Osteocyte (in vitro differentiated cells): Measurements from ENCODE around the gene RASGRP3. TPM values are rescaled to one million over a fixed set of nuclear protein-coding genes. Genes with fewer than 3 reads are reported as not detected.

Experiments used
- DNase-seq: peaks from one replicate; pipeline ENCODE4 v3.0.0; 2021; ENCODE audit warnings: mixed read lengths; ENCODE audit not compliant: unreplicated experiment; ENCODE audit errors: extremely low spot score
- H3K27ac Mint-ChIP-seq: one replicate; pipeline ENCODE4 v1.8.0; 2021; ENCODE audit warnings: mild to moderate bottlenecking, mixed read lengths; ENCODE audit not compliant: unreplicated experiment
- H3K27me3 Mint-ChIP-seq: one replicate; pipeline ENCODE4 v1.8.0; 2021; ENCODE audit warnings: mixed read lengths; ENCODE audit not compliant: unreplicated experiment
- H3K36me3 Mint-ChIP-seq: one replicate; pipeline ENCODE4 v1.8.0; 2021; ENCODE audit warnings: mixed read lengths; ENCODE audit not compliant: unreplicated experiment
- H3K4me1 Mint-ChIP-seq: one replicate; pipeline ENCODE4 v1.8.0; 2021; ENCODE audit warnings: mixed read lengths; ENCODE audit not compliant: unreplicated experiment
- H3K4me3 Mint-ChIP-seq: one replicate; pipeline ENCODE4 v1.8.0; 2021; ENCODE audit warnings: mild to moderate bottlenecking, moderate library complexity, mixed read lengths; ENCODE audit not compliant: unreplicated experiment
- H3K9me3 Mint-ChIP-seq: one replicate; pipeline ENCODE4 v1.8.0; 2021; ENCODE audit warnings: mixed read lengths; ENCODE audit not compliant: unreplicated experiment
- total RNA-seq: library from RNA; stranded (reverse); gene quantifications from 2 replicates; pipeline ENCODE4 v1.2.1, GENCODE V29; 2021
- TF ChIP-seq, protein P1 (sequence below): fragments of 200-600 bp; sonication (generic); IDR thresholded peaks from 2 replicates; pipeline ENCODE4 v1.5.0; 2021; ENCODE audit warnings: antibody characterized with exemption, mild to moderate bottlenecking, moderate library complexity

RASGRP3 gene
- total RNA-seq, 1 donor from 2014 or later, result 2.1 TPM

DNA sequence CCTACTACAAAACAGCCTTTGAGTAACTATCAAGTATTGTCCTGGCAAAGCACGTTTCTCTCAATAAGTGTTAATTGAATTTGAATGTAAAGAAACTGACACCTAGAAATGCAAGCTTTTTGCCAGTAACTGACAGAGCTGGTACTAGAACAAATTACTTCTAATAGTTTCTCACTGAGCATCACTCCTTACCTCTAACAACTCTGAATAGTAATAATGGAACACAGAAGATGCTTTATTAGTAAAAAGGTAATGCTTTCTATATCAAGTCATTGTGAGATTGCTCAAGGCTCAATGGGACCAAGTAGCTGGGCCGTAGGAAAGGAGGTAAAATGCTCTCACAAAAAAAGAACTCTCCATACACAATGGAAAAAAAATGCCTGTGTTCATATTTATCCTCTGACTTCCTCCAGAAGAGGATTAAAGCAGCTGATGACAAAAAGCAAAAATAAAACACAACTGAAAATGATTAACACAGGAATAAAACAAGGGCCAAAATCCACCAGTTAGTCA, 11.8 kb downstream of the RASGRP3 start:
- peaks cover 2% of the 10 kb centered on the region for H3K36me3 Mint-ChIP-seq

DNA sequence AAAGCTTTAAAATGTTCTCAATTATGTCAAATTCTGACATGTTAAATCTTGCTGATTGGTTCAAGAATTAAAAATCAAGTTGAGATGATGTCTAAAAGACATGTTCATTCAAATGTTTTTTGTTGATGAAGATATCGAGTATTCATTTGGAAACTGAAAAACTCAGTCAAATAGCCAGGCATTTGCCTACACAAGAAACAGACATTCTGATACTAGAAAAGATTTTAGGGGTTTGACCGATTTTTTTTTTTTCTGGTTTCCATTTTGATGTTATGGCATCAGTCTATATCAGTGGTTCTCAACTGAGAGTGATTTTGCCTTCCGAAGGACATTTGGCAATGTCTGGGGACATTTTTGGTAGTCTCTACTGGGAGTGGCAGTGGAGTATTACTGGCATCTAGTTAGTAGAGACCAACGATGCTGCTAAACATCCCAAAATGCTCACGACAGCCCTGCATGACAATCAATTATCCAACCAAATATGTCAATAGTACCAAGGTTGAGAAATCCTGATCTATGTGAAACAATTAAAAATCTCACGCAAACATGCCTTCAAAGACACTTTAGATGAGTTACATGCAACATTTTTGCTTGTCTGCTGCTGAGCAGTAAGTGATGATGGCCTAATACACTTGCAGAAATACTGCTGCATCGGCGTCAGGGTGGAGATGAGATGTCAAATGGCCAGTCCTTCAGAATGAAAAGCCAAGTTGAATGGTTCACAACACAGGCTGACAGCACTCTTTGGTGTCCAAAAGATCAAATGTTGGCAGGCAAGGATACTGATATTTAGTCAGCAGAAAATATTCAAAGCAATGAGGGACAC, 12.5 kb downstream of the RASGRP3 start:
- Mint-ChIP-seq H3K4me1 (peaks cover 18% of the 10 kb centered on the region), H3K4me3 (no peak overlapping the region), H3K27me3 (no peaks in the 10 kb centered on the region), H3K27ac (no peak overlapping the region), H3K36me3 (peaks cover 2% of the 10 kb centered on the region), H3K9me3 (peaks cover 10% of the 10 kb centered on the region)
- TF ChIP-seq, protein P1, sequence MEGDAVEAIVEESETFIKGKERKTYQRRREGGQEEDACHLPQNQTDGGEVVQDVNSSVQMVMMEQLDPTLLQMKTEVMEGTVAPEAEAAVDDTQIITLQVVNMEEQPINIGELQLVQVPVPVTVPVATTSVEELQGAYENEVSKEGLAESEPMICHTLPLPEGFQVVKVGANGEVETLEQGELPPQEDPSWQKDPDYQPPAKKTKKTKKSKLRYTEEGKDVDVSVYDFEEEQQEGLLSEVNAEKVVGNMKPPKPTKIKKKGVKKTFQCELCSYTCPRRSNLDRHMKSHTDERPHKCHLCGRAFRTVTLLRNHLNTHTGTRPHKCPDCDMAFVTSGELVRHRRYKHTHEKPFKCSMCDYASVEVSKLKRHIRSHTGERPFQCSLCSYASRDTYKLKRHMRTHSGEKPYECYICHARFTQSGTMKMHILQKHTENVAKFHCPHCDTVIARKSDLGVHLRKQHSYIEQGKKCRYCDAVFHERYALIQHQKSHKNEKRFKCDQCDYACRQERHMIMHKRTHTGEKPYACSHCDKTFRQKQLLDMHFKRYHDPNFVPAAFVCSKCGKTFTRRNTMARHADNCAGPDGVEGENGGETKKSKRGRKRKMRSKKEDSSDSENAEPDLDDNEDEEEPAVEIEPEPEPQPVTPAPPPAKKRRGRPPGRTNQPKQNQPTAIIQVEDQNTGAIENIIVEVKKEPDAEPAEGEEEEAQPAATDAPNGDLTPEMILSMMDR, result no peak
- DNase-seq, result no peak

More for the DNA sequence above, 11.8 kb downstream of the RASGRP3 start:
- Mint-ChIP-seq H3K27ac (no peak overlapping the region), H3K27me3 (no peaks in the 10 kb centered on the region), H3K9me3 (peaks cover 10% of the 10 kb centered on the region), H3K4me1 (peaks cover 24% of the 10 kb centered on the region), H3K4me3 (no peak overlapping the region)
- no peak for DNase-seq
- TF ChIP-seq, protein P1, result no peak

DNA sequence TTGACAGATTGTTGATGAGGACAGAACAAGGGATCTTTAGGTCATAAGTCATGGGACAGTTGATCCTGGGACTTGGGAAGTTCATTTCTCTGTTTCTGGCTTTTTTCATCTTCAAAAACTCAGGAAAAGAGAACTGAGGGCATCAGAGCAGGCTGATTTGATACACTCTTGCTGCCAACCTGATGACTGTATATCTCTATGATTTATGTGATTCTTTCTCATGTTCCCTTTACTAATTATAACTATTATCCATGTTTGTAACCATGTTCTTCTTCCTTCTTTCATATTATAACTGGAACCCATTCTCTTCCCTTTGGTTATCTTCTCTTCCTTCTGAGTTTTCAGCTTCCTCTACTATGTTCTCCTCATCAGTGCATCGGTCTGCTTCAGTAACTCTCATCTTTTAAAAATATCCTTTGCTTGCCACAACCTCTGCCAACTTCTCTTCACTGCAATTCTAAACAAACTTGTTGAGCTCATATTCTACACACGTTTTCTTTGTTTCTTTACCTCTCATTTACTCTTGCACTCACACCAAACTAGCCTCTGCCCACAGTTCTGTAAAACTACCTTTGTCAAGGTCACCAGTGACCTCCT, 13.5 kb downstream of the RASGRP3 start:
- DNase-seq, result no peak
- TF ChIP-seq, protein P1, result no peak
- Mint-ChIP-seq H3K27me3 (no peaks in the 10 kb centered on the region), H3K4me1 (peaks cover 8% of the 10 kb centered on the region), H3K27ac (no peak overlapping the region), H3K9me3 (peaks cover 10% of the 10 kb centered on the region), H3K4me3 (no peak overlapping the region), H3K36me3 (peaks cover 2% of the 10 kb centered on the region)

DNA sequence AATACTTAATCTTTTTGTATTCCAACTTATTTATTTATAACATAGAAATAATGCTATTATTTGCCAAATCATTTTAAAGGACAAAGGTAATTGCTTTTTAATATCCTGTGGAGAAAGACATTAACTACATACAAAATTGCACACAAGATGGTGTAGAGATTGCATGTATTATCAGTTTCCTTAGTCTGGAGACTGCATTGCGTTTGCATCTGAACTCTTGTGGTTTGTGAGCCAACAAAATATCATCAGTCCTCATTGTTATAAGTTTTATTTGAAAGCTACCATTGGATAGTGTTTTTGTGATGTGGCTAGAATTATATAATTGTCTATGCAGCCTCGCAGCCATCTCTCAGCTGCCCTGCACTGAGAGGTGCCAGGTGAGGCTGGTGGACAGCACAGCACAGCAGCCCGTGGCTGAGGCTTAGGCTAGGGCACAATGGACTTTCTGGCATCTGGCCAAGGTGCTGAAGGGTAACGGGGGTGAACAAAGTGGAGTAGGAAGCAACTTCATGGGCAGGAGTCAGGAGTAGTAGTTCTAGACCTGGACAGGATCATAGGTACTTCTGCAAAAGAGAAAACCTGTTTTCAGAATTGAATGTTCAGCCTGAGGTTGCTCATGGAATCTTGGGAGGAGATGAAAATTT, 15.1 kb downstream of the RASGRP3 start:
- H3K27me3 Mint-ChIP-seq, result no peaks in the 10 kb centered on the region
- peaks cover 4% of the 10 kb centered on the region for H3K4me1 Mint-ChIP-seq

More for the DNA sequence above, 15.1 kb downstream of the RASGRP3 start:
- H3K9me3 Mint-ChIP-seq, result peaks cover 8% of the 10 kb centered on the region
- no peak for DNase-seq
- H3K4me3 Mint-ChIP-seq, result no peak overlapping the region
- no peak overlapping the region for H3K27ac Mint-ChIP-seq
- H3K36me3 Mint-ChIP-seq, result peaks cover 2% of the 10 kb centered on the region
- TF ChIP-seq, protein P1, result no peak
